ENCODE measurements around the gene PDK1.

The PDK1 gene

GRCh38 chr2:172615727-172616261 is 59.9 kb downstream of the PDK1 start:
- peaks cover 10% of the 10 kb centered on the region; the same call in 1 of the 2 replicates for H3K36me3 ChIP-seq (ENCODE audit: control insufficient read depth, insufficient read depth, low read length)
- H3K4me1 ChIP-seq (ENCODE audit: control insufficient read depth, insufficient read depth, low read length), result no peaks in the 10 kb centered on the region
- H3K4me3 ChIP-seq (ENCODE audit: low read depth, low read length), result no peak overlapping the region
- no peaks in the 10 kb centered on the region for H3K27me3 ChIP-seq (ENCODE audit: control insufficient read depth, insufficient read depth, low read length)
- no peak overlapping the region for H3K27ac ChIP-seq (ENCODE audit: low read depth, low read length)
- H3K9ac ChIP-seq (ENCODE audit: low read length), result no peak overlapping the region
- H3K9me3 ChIP-seq (ENCODE audit: control insufficient read depth, insufficient read depth, low read depth, low read length), result no peaks in the 10 kb centered on the region

- H3K4me3 ChIP-seq (ENCODE audit: low read depth, low read length), result no peak overlapping the region
- no peak overlapping the region for H3K9ac ChIP-seq (ENCODE audit: low read length)
- no peaks in the 10 kb centered on the region for H3K4me1 ChIP-seq (ENCODE audit: control insufficient read depth, insufficient read depth, low read length)
- H3K36me3 ChIP-seq (ENCODE audit: control insufficient read depth, insufficient read depth, low read length), result peaks cover 5% of the 10 kb centered on the region; the same call in 1 of the 2 replicates
- 0 out of 2 replicates have a peak, but pooled peaks cover 2% of the 10 kb centered on the region for H3K9me3 ChIP-seq (ENCODE audit: control insufficient read depth, insufficient read depth, low read depth, low read length)
- H3K27ac ChIP-seq (ENCODE audit: low read depth, low read length), result no peak overlapping the region
- no peaks in the 10 kb centered on the region for H3K27me3 ChIP-seq (ENCODE audit: control insufficient read depth, insufficient read depth, low read length)
These were observed 61.2 kb downstream of the PDK1 start for GRCh38 chr2:172617115-172617514.

GRCh38 chr2:172623249-172623965 is 67.5 kb downstream of the PDK1 start:
- Histone ChIP-seq H3K36me3 (ENCODE audit: control insufficient read depth, insufficient read depth, low read length) (peaks cover 19% of the 10 kb centered on the region; the same call in 1 of the 2 replicates), H3K9ac (ENCODE audit: low read length) (no peak overlapping the region), H3K27ac (ENCODE audit: low read depth, low read length) (no peak overlapping the region), H3K4me3 (ENCODE audit: low read depth, low read length) (no peak overlapping the region), H3K9me3 (ENCODE audit: control insufficient read depth, insufficient read depth, low read depth, low read length) (peaks cover 23% of the 10 kb centered on the region), H3K4me1 (ENCODE audit: control insufficient read depth, insufficient read depth, low read length) (no peaks in the 10 kb centered on the region), H3K27me3 (ENCODE audit: control insufficient read depth, insufficient read depth, low read length) (no peaks in the 10 kb centered on the region)

- Histone ChIP-seq H3K9me3 (ENCODE audit: control insufficient read depth, insufficient read depth, low read depth, low read length) (peaks cover 23% of the 10 kb centered on the region), H3K27me3 (ENCODE audit: control insufficient read depth, insufficient read depth, low read length) (no peaks in the 10 kb centered on the region), H3K27ac (ENCODE audit: low read depth, low read length) (no peak overlapping the region), H3K36me3 (ENCODE audit: control insufficient read depth, insufficient read depth, low read length) (peaks cover 26% of the 10 kb centered on the region), H3K9ac (ENCODE audit: low read length) (no peak overlapping the region), H3K4me3 (ENCODE audit: low read depth, low read length) (no peak overlapping the region), H3K4me1 (ENCODE audit: control insufficient read depth, insufficient read depth, low read length) (no peaks in the 10 kb centered on the region)
These were observed 69.1 kb downstream of the PDK1 start for GRCh38 chr2:172624996-172625395.

DNA sequence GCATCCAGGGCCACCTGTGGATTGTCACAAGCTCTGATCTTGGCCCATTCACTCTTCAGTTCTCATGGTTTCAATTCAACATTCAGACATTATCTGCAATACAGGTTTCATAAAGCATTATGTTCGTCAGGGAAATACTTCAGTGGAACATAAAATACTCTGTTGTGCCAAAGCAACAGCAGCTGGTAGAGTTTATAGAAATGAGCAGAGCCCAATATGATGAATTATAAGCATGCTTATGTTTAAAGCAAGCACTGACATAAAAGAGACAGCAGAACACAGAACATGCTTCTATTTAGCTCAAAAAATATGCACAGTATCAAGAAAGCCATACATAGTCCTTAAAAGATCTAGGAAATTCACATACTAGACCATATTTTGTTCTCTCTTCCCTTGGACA is 71.3 kb downstream of the PDK1 start:
- Histone ChIP-seq H3K27ac (ENCODE audit: low read depth, low read length) (no peak overlapping the region), H3K27me3 (ENCODE audit: control insufficient read depth, insufficient read depth, low read length) (no peaks in the 10 kb centered on the region)

DNA sequence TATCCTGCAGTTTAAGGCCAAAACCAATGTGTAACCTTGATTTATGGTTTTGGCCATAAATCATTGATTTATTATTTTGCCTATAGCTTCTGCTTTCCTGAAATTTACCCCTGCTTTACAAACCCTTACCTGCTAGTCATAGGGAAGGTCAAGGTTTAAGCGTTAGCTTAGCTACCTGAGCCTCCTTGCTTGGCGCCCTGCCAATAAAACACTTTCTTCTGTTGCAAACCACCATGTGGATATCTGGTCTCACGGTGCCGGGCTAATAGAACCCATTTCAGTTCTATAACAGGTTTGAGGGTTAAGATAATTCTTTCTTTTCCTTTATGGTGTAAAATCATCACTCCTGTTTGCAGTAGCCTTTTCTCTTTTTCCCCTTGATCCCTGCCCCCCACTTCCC is 72.2 kb downstream of the PDK1 start:
- Histone ChIP-seq H3K27me3 (ENCODE audit: control insufficient read depth, insufficient read depth, low read length) (no peaks in the 10 kb centered on the region), H3K9ac (ENCODE audit: low read length) (no peak overlapping the region), H3K4me3 (ENCODE audit: low read depth, low read length) (no peak overlapping the region), H3K4me1 (ENCODE audit: control insufficient read depth, insufficient read depth, low read length) (no peaks in the 10 kb centered on the region), H3K36me3 (ENCODE audit: control insufficient read depth, insufficient read depth, low read length) (peaks cover 26% of the 10 kb centered on the region), H3K27ac (ENCODE audit: low read depth, low read length) (no peak overlapping the region), H3K9me3 (ENCODE audit: control insufficient read depth, insufficient read depth, low read depth, low read length) (peaks cover 19% of the 10 kb centered on the region)

More for the DNA sequence above, 71.3 kb downstream of the PDK1 start:
- Histone ChIP-seq H3K4me3 (ENCODE audit: low read depth, low read length) (no peak overlapping the region), H3K9me3 (ENCODE audit: control insufficient read depth, insufficient read depth, low read depth, low read length) (peaks cover 21% of the 10 kb centered on the region), H3K9ac (ENCODE audit: low read length) (no peak overlapping the region), H3K36me3 (ENCODE audit: control insufficient read depth, insufficient read depth, low read length) (peaks cover 26% of the 10 kb centered on the region), H3K4me1 (ENCODE audit: control insufficient read depth, insufficient read depth, low read length) (no peaks in the 10 kb centered on the region)

DNA sequence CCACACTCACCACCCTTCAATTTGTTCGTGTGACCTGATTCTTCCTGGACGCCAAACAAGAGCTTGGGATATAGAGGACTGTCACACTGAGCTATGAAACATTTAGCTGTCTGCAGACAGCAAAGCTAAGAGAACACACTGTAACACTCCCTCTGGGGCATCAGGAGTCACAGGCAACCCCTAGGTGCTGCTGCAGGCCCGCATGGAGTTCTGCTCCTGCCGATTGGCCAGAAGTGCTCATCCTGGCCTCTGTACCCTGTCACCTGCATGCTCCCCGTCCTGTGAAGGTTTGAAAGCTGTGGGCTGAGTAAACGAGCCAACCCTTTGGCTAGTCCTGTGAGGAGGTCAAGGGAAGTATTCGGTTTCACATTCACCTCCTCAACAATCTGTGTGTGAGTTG is 73.7 kb downstream of the PDK1 start:
- Histone ChIP-seq H3K9ac (ENCODE audit: low read length) (no peak overlapping the region), H3K4me1 (ENCODE audit: control insufficient read depth, insufficient read depth, low read length) (no peaks in the 10 kb centered on the region), H3K4me3 (ENCODE audit: low read depth, low read length) (no peak overlapping the region), H3K27me3 (ENCODE audit: control insufficient read depth, insufficient read depth, low read length) (no peaks in the 10 kb centered on the region), H3K36me3 (ENCODE audit: control insufficient read depth, insufficient read depth, low read length) (peaks cover 14% of the 10 kb centered on the region), H3K27ac (ENCODE audit: low read depth, low read length) (no peak overlapping the region), H3K9me3 (ENCODE audit: control insufficient read depth, insufficient read depth, low read depth, low read length) (peaks cover 4% of the 10 kb centered on the region)

DNA sequence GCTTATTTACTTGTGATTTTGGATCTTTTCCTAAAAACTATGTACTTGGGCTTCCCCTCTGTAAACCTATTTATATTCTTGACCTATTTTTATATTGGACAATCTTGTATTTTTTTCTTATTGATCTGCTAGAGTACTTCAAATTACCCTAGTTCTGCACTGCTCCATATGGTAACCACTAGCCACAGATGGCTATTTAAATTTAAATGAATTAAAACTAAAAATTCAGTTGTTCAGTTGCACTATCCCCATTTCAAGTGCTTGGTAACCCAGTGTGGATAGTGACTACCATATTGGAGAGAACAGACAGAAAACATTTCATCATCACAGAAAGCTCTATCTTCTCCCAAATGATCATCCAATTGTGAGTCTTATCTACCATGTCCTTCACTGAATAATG is 74.3 kb downstream of the PDK1 start:
- Histone ChIP-seq H3K4me1 (ENCODE audit: control insufficient read depth, insufficient read depth, low read length) (no peaks in the 10 kb centered on the region), H3K9ac (ENCODE audit: low read length) (no peak overlapping the region), H3K4me3 (ENCODE audit: low read depth, low read length) (no peak overlapping the region), H3K36me3 (ENCODE audit: control insufficient read depth, insufficient read depth, low read length) (peaks cover 14% of the 10 kb centered on the region), H3K27me3 (ENCODE audit: control insufficient read depth, insufficient read depth, low read length) (no peaks in the 10 kb centered on the region), H3K27ac (ENCODE audit: low read depth, low read length) (no peak overlapping the region), H3K9me3 (ENCODE audit: control insufficient read depth, insufficient read depth, low read depth, low read length) (no peaks in the 10 kb centered on the region)

DNA sequence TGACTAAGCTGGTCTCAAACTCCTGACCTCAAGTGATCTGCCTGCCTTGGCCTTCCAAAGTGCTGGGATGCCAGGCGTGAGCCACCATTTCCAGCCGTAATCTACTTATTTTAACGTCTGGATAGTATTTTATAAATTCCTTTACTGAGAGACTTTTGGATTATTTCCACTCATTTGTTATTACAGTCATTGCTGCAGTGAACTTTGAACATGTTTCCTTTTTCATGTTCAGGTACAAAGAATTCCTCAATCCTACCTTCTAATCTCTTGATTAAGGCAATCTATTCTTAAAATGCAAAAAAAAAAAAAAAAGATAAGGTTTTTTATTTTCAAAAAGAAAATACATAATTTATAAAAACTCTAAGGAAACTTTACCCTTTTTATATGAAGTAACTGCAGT is 78.6 kb downstream of the PDK1 start:
- Histone ChIP-seq H3K36me3 (ENCODE audit: control insufficient read depth, insufficient read depth, low read length) (peaks cover 4% of the 10 kb centered on the region), H3K4me1 (ENCODE audit: control insufficient read depth, insufficient read depth, low read length) (peaks cover 5% of the 10 kb centered on the region), H3K27ac (ENCODE audit: low read depth, low read length) (no peak overlapping the region), H3K9me3 (ENCODE audit: control insufficient read depth, insufficient read depth, low read depth, low read length) (no peaks in the 10 kb centered on the region), H3K27me3 (ENCODE audit: control insufficient read depth, insufficient read depth, low read length) (no peaks in the 10 kb centered on the region), H3K9ac (ENCODE audit: low read length) (no peak overlapping the region), H3K4me3 (ENCODE audit: low read depth, low read length) (no peak overlapping the region)

DNA sequence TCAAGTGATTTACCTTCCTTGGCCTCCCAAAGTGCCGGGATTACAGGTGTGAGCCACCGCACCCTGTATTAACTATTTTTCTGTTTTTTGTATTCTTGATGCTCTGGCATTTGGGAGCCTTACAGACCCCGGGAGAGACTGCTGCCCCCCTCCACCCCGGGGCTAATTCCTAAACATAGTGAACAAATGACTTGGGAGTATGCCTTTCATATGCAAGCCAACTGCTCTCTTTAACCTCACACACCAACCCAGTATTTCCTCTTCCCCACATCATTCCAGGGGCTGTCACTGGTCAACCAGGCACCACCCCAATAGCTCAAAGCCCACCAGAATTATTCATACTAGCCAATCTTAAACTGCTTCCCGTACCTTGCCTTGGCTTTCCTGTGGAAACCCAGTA is 79.7 kb downstream of the PDK1 start:
- Histone ChIP-seq H3K9ac (ENCODE audit: low read length) (no peak overlapping the region), H3K27ac (ENCODE audit: low read depth, low read length) (no peak overlapping the region), H3K9me3 (ENCODE audit: control insufficient read depth, insufficient read depth, low read depth, low read length) (no peaks in the 10 kb centered on the region)

GRCh38 chr2:172639256-172639655 is 83.4 kb downstream of the PDK1 start:
- Histone ChIP-seq H3K4me1 (ENCODE audit: control insufficient read depth, insufficient read depth, low read length) (peaks cover 8% of the 10 kb centered on the region), H3K36me3 (ENCODE audit: control insufficient read depth, insufficient read depth, low read length) (no peaks in the 10 kb centered on the region), H3K9ac (ENCODE audit: low read length) (no peak overlapping the region), H3K4me3 (ENCODE audit: low read depth, low read length) (no peak overlapping the region), H3K27me3 (ENCODE audit: control insufficient read depth, insufficient read depth, low read length) (no peaks in the 10 kb centered on the region), H3K9me3 (ENCODE audit: control insufficient read depth, insufficient read depth, low read depth, low read length) (no peaks in the 10 kb centered on the region), H3K27ac (ENCODE audit: low read depth, low read length) (no peak overlapping the region)

More for the DNA sequence above, 79.7 kb downstream of the PDK1 start:
- Histone ChIP-seq H3K4me1 (ENCODE audit: control insufficient read depth, insufficient read depth, low read length) (peaks cover 5% of the 10 kb centered on the region), H3K27me3 (ENCODE audit: control insufficient read depth, insufficient read depth, low read length) (no peaks in the 10 kb centered on the region), H3K36me3 (ENCODE audit: control insufficient read depth, insufficient read depth, low read length) (no peaks in the 10 kb centered on the region), H3K4me3 (ENCODE audit: low read depth, low read length) (no peak overlapping the region)

Measured in HUES6 (cell line).